ENCODE data around the gene ZFPL1.

GRCh38 chr11:65072631-65072966 is 11.4 kb upstream of the ZFPL1 start:
- TF ChIP-seq POLR2A (IDR thresholded peaks at IDR 0.05; ENCODE audit: low read depth), result no peak
- TF ChIP-seq, protein P1, sequence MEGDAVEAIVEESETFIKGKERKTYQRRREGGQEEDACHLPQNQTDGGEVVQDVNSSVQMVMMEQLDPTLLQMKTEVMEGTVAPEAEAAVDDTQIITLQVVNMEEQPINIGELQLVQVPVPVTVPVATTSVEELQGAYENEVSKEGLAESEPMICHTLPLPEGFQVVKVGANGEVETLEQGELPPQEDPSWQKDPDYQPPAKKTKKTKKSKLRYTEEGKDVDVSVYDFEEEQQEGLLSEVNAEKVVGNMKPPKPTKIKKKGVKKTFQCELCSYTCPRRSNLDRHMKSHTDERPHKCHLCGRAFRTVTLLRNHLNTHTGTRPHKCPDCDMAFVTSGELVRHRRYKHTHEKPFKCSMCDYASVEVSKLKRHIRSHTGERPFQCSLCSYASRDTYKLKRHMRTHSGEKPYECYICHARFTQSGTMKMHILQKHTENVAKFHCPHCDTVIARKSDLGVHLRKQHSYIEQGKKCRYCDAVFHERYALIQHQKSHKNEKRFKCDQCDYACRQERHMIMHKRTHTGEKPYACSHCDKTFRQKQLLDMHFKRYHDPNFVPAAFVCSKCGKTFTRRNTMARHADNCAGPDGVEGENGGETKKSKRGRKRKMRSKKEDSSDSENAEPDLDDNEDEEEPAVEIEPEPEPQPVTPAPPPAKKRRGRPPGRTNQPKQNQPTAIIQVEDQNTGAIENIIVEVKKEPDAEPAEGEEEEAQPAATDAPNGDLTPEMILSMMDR (IDR thresholded peaks at IDR 0.05), result no peak

Data from esophagus muscularis mucosa (tissue), 3 donors.